ENCODE data around the gene OCEL1. TPM values are rescaled to one million over a fixed set of nuclear protein-coding genes. Genes with fewer than 3 reads are reported as not detected.

OCEL1 gene
- total RNA-seq, 1 donor from 2014 or later, result 21.8 TPM

DNA sequence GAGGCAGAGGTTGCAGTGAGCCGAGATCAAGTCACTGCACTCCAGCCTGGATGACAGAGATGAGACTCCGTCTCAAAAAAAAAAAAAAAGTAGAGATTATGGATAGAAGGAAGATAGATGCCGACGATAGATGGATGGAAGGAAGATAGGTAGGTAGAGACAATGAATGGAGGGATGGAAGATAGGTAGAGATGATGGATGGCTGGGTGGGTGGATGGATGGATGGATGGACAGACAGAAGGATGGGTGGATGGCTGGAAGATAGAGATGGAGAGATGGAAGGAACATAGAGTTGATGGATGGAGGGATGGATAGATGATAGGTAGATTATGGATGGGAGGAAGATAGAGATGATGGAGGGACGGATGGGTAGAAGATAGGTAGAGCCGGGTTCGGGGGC, 29.4 kb upstream of the OCEL1 start:
- no peaks in the 10 kb centered on the region for H3K4me1 Mint-ChIP-seq (ENCODE audit: low read depth)
- TF ChIP-seq, protein P1, sequence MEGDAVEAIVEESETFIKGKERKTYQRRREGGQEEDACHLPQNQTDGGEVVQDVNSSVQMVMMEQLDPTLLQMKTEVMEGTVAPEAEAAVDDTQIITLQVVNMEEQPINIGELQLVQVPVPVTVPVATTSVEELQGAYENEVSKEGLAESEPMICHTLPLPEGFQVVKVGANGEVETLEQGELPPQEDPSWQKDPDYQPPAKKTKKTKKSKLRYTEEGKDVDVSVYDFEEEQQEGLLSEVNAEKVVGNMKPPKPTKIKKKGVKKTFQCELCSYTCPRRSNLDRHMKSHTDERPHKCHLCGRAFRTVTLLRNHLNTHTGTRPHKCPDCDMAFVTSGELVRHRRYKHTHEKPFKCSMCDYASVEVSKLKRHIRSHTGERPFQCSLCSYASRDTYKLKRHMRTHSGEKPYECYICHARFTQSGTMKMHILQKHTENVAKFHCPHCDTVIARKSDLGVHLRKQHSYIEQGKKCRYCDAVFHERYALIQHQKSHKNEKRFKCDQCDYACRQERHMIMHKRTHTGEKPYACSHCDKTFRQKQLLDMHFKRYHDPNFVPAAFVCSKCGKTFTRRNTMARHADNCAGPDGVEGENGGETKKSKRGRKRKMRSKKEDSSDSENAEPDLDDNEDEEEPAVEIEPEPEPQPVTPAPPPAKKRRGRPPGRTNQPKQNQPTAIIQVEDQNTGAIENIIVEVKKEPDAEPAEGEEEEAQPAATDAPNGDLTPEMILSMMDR (IDR thresholded peaks at IDR 0.05; ENCODE audit: unreplicated experiment), result no peak
- H3K27me3 Mint-ChIP-seq, result no peaks in the 10 kb centered on the region
- no peak for DNase-seq (ENCODE audit: low spot score, unreplicated experiment)
- no peak overlapping the region for H3K4me3 Mint-ChIP-seq (ENCODE audit: low read depth)
- no peaks in the 10 kb centered on the region for H3K9me3 Mint-ChIP-seq (ENCODE audit: low read depth)
- peaks cover 18% of the 10 kb centered on the region for H3K36me3 Mint-ChIP-seq (ENCODE audit: insufficient read depth)
- H3K27ac Mint-ChIP-seq, result no peak overlapping the region

GRCh38 chr19:17197666-17198065, 28.4 kb upstream of the OCEL1 start:
- no peak for DNase-seq (ENCODE audit: low spot score, unreplicated experiment)
- Mint-ChIP-seq H3K9me3 (ENCODE audit: low read depth) (no peaks in the 10 kb centered on the region), H3K4me1 (ENCODE audit: low read depth) (no peaks in the 10 kb centered on the region), H3K27me3 (no peaks in the 10 kb centered on the region), H3K36me3 (ENCODE audit: insufficient read depth) (peaks cover 27% of the 10 kb centered on the region), H3K4me3 (ENCODE audit: low read depth) (no peak overlapping the region), H3K27ac (no peak overlapping the region)
- TF ChIP-seq, protein P1 (IDR thresholded peaks at IDR 0.05; ENCODE audit: unreplicated experiment), result no peak

- Mint-ChIP-seq H3K9me3 (ENCODE audit: low read depth) (no peaks in the 10 kb centered on the region), H3K4me3 (ENCODE audit: low read depth) (no peak overlapping the region), H3K36me3 (ENCODE audit: insufficient read depth) (peaks cover 33% of the 10 kb centered on the region), H3K27me3 (no peaks in the 10 kb centered on the region), H3K27ac (no peak overlapping the region), H3K4me1 (ENCODE audit: low read depth) (no peaks in the 10 kb centered on the region)
- DNase-seq (ENCODE audit: low spot score, unreplicated experiment), result no peak
- TF ChIP-seq, protein P1 (IDR thresholded peaks at IDR 0.05; ENCODE audit: unreplicated experiment), result no peak
Measured at GRCh38 chr19:17200408-17201079, 25.5 kb upstream of the OCEL1 start.

DNA sequence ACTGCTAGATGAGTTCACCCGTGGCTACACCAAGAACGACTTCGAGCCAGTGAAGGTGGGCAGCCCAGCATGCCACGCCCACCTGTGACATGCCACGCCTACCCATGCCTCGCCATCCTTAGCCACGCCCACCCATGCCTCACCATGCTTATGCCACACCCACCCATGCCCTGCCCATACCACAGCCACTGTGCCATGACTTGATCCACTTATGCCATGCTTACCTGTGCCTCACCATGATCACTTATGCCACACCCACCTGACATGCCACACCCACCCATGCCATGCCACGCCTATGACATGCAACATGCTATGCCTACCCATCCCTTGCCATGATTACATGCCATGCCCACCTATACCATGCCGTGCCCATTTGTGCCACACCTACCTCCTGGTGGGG, 23.8 kb upstream of the OCEL1 start:
- TF ChIP-seq, protein P1 (IDR thresholded peaks at IDR 0.05; ENCODE audit: unreplicated experiment), result no peak
- Mint-ChIP-seq H3K4me3 (ENCODE audit: low read depth) (no peak overlapping the region), H3K36me3 (ENCODE audit: insufficient read depth) (peaks cover 30% of the 10 kb centered on the region), H3K9me3 (ENCODE audit: low read depth) (no peaks in the 10 kb centered on the region), H3K4me1 (ENCODE audit: low read depth) (no peaks in the 10 kb centered on the region), H3K27me3 (no peaks in the 10 kb centered on the region), H3K27ac (no peak overlapping the region)
- DNase-seq (ENCODE audit: low spot score, unreplicated experiment), result no peak

- no peak overlapping the region for H3K4me3 Mint-ChIP-seq (ENCODE audit: low read depth)
- H3K4me1 Mint-ChIP-seq (ENCODE audit: low read depth), result no peaks in the 10 kb centered on the region
- no peaks in the 10 kb centered on the region for H3K9me3 Mint-ChIP-seq (ENCODE audit: low read depth)
- no peak overlapping the region for H3K27ac Mint-ChIP-seq
- peaks cover 29% of the 10 kb centered on the region for H3K36me3 Mint-ChIP-seq (ENCODE audit: insufficient read depth)
- no peaks in the 10 kb centered on the region for H3K27me3 Mint-ChIP-seq
- TF ChIP-seq, protein P1 (IDR thresholded peaks at IDR 0.05; ENCODE audit: unreplicated experiment), result no peak
- DNase-seq (ENCODE audit: low spot score, unreplicated experiment), result no peak
Measured at GRCh38 chr19:17202713-17203112, 23.3 kb upstream of the OCEL1 start.

Measured in progenitor cell of endocrine pancreas (in vitro differentiated cells).